OCI-M2 (cell line): ENCODE measurements around the gene OR2A12.
"Not testable (repeated sequence)": the region's sequence is repeated elsewhere in the genome, so short reads cannot be mapped to it uniquely, and the experiment has no call there.

Experiments
- DNase-seq: peaks from one replicate; lab custom pipeline; 2025; ENCODE audit not compliant: unreplicated experiment; lab: John Stamatoyannopoulos, UW

The OR2A12 gene

DNA sequence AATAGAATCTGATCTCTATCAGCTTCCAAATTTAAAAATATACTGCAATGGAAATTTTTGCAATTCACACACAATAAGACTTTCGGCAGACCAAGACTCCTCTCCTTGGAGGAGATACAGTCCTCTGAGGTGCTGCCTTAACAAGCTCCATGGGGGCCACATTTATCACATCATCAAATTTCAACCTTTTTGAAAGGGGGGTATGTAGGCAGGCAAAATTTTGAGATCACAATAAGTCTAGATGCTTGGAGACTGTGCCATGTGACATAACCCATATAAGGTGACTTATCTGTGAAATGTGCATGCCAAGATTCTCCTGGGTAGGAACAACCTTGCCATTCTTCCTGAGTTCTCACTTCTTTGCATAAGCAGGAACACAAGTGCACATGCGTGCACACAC lies at the start of gene OR2A12:
TSS of gene OR2A12 (plus strand) at position 301 of the 400 bp plus-strand sequence. CDS start 8,830 bp downstream, outside the sequence.
- DNase-seq = no peak

GRCh38 chr7:144036302-144036885 lies 49.7 kb upstream of the OR2A12 start:
- DNase-seq = no peak

DNA sequence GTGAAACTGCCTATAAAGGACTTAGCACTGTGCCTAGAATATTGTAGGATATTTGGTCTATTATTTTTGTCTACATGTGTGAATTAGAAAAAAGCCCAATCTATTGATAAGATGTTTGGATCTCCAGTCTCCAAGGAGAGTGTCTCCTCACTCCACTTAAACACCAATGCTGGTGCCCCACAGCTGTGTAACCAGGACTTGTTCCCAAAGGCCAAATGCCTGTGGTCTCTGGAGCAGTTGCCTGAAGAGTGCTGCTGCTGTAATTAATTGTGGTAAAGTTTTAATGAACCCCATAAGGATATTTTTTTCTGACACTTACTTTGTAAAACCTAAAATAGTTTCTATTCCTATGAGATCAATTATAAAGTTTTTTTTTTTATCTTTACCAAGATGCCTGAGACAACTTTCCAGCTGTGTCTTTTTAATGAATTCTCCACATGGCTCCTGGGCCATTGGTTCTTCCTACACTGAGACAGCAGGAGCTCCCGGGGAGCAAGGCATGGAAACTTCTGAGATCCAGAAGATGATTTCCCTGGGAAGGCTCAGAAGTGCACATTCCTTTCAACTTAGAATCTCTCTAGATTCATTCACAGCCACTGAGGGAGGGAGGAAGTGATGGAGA lies 48.6 kb upstream of the OR2A12 start:
- no peak for DNase-seq

- DNase-seq = no peak
Measured at GRCh38 chr7:144038887-144039286, 47.2 kb upstream of the OR2A12 start.

GRCh38 chr7:144048648-144049047 lies 37.4 kb upstream of the OR2A12 start, which contains the start of gene OR2A5:
OR2A5 (plus strand) TSS chr7:144048948; CDS start chr7:144050402, 1,454 bp downstream.
- no peak for DNase-seq

DNA sequence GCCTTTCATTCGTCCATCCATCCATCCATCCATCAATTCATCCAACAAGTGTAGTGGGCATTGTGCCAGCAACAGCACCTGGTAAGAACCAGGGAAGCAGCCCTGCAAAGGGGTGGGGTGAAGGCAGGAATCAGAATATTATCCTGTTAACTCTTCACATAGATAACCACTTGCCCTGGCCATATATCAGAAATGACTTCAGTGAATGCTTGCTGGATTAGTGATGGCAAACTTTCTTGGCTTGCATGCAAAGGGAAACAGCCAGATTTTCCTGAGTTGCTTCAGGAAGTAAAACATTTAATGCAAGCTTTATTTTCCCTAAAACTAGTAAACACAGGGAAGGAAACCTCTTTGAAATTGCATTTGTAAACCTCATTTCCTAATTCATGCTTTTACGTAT lies 36.6 kb upstream of the OR2A12 start:
- no peak for DNase-seq

- DNase-seq = no peak
Measured at GRCh38 chr7:144050093-144050492, 36.0 kb upstream of the OR2A12 start.

DNA sequence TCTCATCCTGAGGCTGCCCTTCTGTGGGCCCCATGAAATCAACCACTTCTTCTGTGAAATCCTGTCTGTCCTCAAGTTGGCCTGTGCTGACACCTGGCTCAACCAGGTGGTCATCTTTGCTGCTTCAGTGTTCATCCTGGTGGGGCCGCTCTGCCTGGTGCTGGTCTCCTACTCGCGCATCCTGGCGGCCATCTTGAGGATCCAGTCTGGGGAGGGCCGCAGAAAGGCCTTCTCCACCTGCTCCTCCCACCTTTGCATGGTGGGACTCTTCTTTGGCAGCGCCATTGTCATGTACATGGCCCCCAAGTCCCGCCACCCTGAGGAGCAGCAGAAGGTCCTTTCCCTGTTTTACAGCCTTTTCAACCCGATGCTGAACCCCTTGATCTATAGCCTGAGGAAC lies 35.2 kb upstream of the OR2A12 start:
- DNase-seq = not testable (repeated sequence)

GRCh38 chr7:144057954-144058353 lies 28.1 kb upstream of the OR2A12 start:
- no peak for DNase-seq

DNA sequence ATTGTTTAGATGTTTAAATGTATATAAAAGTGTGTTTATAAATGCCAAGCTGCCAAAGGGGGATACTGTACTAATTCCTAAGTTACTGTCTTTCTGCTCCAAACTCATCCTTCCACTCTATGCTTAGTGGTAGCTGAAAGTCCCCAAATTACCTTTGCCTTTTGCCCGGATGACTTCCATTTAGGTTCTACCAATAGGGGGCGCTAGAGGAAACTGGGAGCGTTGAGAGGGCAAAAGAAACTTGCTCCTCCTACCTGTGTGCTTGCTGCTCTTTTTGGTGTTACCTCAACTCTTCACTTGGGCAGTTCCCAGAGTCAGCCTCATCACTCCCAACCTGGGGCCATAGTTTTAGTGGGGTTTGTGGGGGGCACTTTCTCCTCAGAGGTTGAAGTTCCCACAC lies 22.4 kb upstream of the OR2A12 start:
- DNase-seq = no peak

- DNase-seq = no peak
Measured at GRCh38 chr7:144069511-144069910, 16.6 kb upstream of the OR2A12 start, which contains the start of gene OR2A25. OR2A25 (plus strand) TSS chr7:144069811; CDS start chr7:144074220, 4,409 bp downstream.

DNA sequence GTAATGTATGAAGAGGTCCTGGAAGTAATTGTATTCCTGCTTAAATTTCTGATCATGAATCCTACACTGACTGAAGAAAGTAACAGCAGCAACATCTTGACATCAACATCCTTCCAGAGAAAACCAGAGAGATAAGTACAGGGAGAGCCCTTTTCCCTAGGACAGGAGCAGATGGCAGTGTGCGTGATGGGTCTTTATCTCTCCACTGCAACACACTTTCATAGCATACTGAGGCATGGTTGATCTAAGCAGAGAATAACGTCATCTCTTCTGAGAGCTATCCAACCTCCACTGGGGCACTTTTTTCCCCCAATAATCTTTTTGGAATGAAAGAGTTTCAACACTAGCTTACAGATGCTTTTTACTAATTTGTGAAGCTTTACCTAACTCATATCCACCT lies 16.1 kb upstream of the OR2A12 start:
- no peak for DNase-seq

DNA sequence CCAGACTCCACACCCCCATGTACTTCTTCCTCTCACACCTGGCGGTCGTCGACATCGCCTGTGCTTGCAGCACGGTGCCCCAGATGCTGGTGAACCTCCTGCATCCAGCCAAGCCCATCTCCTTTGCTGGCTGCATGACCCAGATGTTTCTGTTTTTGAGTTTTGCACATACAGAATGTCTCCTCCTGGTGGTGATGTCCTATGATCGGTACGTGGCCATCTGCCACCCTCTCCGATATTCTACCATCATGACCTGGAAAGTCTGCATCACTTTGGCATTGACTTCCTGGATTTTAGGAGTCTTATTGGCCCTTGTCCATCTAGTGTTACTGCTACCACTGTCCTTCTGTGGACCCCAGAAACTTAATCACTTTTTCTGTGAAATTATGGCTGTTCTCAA lies 11.7 kb upstream of the OR2A12 start:
- DNase-seq = no peak

- no peak for DNase-seq
Measured at GRCh38 chr7:144086730-144087129, 652 bp downstream of the OR2A12 start.

DNA sequence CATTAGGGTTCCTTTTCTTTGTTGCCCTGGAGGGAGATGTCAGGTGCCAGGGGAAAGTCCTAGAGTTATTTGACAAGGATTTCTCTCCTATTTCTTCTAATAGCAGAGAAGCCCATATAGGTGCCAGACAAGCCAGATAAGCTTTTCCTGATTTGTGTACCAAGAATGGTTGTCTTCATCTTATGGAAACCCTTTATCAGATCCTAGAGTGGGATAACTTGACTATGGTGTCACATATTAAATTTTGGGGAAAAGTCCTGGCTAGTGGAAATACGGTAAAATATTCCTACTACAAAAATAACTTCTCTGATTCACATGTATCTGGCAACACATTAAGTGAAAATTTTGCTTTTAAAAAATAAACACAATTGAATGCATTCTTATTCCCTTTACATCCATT lies 1.2 kb downstream of the OR2A12 start:
- no peak for DNase-seq

- DNase-seq = no peak
Measured at GRCh38 chr7:144090667-144091066, 4.6 kb downstream of the OR2A12 start.

DNA sequence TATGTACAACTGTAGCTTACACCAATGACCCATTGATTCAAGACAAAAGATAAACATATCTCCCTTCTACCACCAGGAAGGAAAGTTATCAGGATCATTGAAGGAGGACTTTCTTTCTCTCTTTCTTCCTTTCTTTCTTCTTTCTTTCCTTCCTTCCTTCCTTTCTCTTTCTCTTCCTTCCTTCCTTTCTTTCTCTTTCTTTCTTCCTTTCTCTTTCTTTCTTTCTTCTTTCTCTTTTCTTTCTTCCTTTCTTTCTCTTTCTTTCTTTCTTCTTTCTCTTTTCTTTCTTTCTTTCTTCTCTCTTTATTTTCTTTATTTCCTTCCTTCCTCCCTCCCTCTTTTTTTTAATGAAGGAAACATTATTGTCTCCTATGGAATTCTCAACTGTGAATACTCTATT lies 12.7 kb downstream of the OR2A12 start:
- DNase-seq = no peak

- DNase-seq = no peak
Measured at GRCh38 chr7:144100607-144101006, 14.5 kb downstream of the OR2A12 start.

DNA sequence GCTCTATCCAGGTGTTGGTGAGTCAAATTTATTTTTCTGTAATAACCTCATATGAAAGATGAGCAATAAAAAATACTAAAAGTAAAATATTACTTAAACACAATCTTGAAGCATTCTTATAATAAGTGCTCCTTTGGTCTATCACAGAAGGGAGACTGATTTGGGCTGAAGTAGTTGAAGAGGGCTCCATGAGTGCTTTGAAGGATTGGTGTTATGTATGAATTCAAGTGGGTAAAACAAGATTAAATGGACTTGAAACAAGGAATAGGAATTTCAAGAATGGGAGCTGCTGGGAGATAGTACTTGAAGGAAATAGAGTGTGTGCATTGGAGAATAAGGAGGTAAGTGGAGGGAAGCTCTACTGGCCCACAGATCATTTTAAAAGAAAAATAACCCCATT lies 16.0 kb downstream of the OR2A12 start:
- DNase-seq = no peak

DNA sequence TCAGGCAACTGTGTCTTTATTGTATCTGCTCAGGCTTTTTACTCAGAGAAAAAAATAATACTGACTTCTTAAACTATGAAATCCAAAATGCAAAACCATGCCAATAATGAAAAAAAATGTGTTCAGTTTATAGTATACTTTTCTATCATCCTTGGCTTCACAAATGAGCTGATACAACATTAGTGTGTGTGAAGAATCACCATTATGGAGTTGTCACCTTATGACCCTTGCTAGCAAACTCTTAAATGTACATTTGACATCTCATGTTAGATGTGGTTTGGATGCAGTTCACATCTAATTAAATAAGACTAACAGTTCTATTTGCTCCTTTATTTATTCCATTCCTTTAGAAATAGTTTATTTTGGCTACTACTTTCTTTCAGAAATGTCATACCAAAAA lies 19.1 kb downstream of the OR2A12 start:
- no peak for DNase-seq

GRCh38 chr7:144109283-144109682 lies 23.2 kb downstream of the OR2A12 start, which contains the start of gene OR2A2:
OR2A2 (plus strand) TSS chr7:144109583; CDS start chr7:144109583, 0 bp downstream.
- DNase-seq = no peak

- no peak for DNase-seq
Measured at GRCh38 chr7:144110272-144110671, 24.2 kb downstream of the OR2A12 start.

DNA sequence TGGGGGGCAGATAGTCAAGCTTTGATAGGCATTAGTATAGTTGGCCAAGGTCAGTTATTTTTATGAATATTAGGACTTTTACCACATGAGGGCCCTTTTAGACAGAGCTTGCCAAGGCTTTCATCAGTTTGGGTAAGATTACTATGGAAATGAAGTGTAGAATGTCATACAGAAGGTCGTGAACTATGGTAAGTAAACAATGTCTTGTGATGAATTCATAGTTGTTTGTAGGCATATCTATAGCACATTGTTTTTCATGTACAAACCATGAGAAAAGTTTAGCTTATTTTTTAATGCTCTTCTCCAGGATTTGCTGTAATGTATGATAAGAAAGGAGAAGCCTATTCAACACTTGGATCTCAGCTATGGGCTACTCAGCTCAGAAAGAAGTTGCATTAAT lies 27.6 kb downstream of the OR2A12 start:
- no peak for DNase-seq
